Neural cell (in vitro differentiated cells): ENCODE measurements around the gene EFNA4. TPM values are rescaled to one million over a fixed set of nuclear protein-coding genes. Genes with fewer than 3 reads are reported as not detected.

ENCODE experiments used
- polyA plus RNA-seq: library from polyadenylated mRNA; depleted of rRNA; stranded (reverse); fragments of >200 nt; gene quantifications from 2 replicates; pipeline ENCODE4 v1.2.3, GENCODE V29; 2014

Gene EFNA4
- polyA plus RNA-seq, 1 donor from 2014 or later, result 1.2 TPM

Other genes with a start within 250 kb of the EFNA4 start
- gene KCNN3, start 193.5 kb upstream of the EFNA4 start, polyA plus RNA-seq, result 2.2 and 2.4 TPM in 2 replicates
- 16.1 and 21.1 TPM in 2 replicates for gene PMVK, start 127.0 kb upstream of the EFNA4 start, polyA plus RNA-seq
- gene PBXIP1, start 107.6 kb upstream of the EFNA4 start, polyA plus RNA-seq, result 5.4 and 6.5 TPM in 2 replicates
- gene PYGO2, start 102.0 kb upstream of the EFNA4 start, polyA plus RNA-seq, result 13.4 and 16.6 TPM in 2 replicates
- gene SHC1, start 93.0 kb upstream of the EFNA4 start, polyA plus RNA-seq, result 4.7 and 9.5 TPM in 2 replicates
- gene CKS1B, start 89.1 kb upstream of the EFNA4 start, polyA plus RNA-seq, result 22.4 and 29.0 TPM in 2 replicates
- gene FLAD1, start 80.4 kb upstream of the EFNA4 start, polyA plus RNA-seq, result 68.6 and 79.5 TPM in 2 replicates
- 3.9 TPM in 1 of 2 replicates, not detected in the other for gene LENEP, start 70.2 kb upstream of the EFNA4 start, polyA plus RNA-seq
- 0.38 and 0.54 TPM in 2 replicates for gene ZBTB7B, start 60.9 kb upstream of the EFNA4 start, polyA plus RNA-seq
- gene DCST2, start 30.0 kb upstream of the EFNA4 start, polyA plus RNA-seq, result 0.76 and 1.8 TPM in 2 replicates
- not detected in 2 replicates for gene DCST1, start 29.9 kb upstream of the EFNA4 start, polyA plus RNA-seq
- 24.8 and 27.6 TPM in 2 replicates for gene ADAM15, start 12.4 kb upstream of the EFNA4 start, polyA plus RNA-seq
- gene EFNA3, start 15.1 kb downstream of the EFNA4 start, polyA plus RNA-seq, result 12.2 and 16.9 TPM in 2 replicates
- 0.50 TPM in 1 of 2 replicates, not detected in the other for gene EFNA1, start 64.1 kb downstream of the EFNA4 start, polyA plus RNA-seq
- gene SLC50A1, start 72.1 kb downstream of the EFNA4 start, polyA plus RNA-seq, result 12.6 and 15.9 TPM in 2 replicates
- 150 TPM in 2 replicates for gene DPM3, start 76.8 kb downstream of the EFNA4 start, polyA plus RNA-seq
- 175 and 187 TPM in 2 replicates for gene KRTCAP2, start 109.6 kb downstream of the EFNA4 start, polyA plus RNA-seq
- 31.5 and 49.0 TPM in 2 replicates for gene TRIM46, start 110.1 kb downstream of the EFNA4 start, polyA plus RNA-seq
- 99.6 and 126 TPM in 2 replicates for gene THBS3, start 144.2 kb downstream of the EFNA4 start, polyA plus RNA-seq
- 48.0 and 55.0 TPM in 2 replicates for gene MTX1, start 145.0 kb downstream of the EFNA4 start, polyA plus RNA-seq
- gene ENTREP3, start 191.7 kb downstream of the EFNA4 start, polyA plus RNA-seq, result 9.8 and 11.1 TPM in 2 replicates
- gene SCAMP3, start 198.6 kb downstream of the EFNA4 start, polyA plus RNA-seq, result 34.6 and 50.0 TPM in 2 replicates
- gene CLK2, start 209.8 kb downstream of the EFNA4 start, polyA plus RNA-seq, result 44.4 and 57.7 TPM in 2 replicates
- 53.2 and 53.4 TPM in 2 replicates for gene HCN3, start 213.7 kb downstream of the EFNA4 start, polyA plus RNA-seq
- not detected in 2 replicates for gene PKLR, start 237.7 kb downstream of the EFNA4 start, polyA plus RNA-seq
- 235 and 257 TPM in 2 replicates for gene FDPS, start 245.1 kb downstream of the EFNA4 start, polyA plus RNA-seq